Activated CD4-positive, alpha-beta T cell treated with anti-CD3 and anti-CD28 coated beads, Interleukin-2, Interleukin-4, amounts not matched to agents 100 ng/mL and 50 ng/mL, durations not matched to agents 16 hours and 8 hours (primary cell): ENCODE measurements around the gene SRP19.
"Not testable (repeated sequence)": the region's sequence is repeated elsewhere in the genome, so short reads cannot be mapped to it uniquely, and the experiment has no call there.

Experiments used
- DNase-seq: peaks from one replicate; pipeline ENCODE4 v3.0.0-alpha.2; 2020; ENCODE audit warnings: low spot score

The SRP19 gene

DNA sequence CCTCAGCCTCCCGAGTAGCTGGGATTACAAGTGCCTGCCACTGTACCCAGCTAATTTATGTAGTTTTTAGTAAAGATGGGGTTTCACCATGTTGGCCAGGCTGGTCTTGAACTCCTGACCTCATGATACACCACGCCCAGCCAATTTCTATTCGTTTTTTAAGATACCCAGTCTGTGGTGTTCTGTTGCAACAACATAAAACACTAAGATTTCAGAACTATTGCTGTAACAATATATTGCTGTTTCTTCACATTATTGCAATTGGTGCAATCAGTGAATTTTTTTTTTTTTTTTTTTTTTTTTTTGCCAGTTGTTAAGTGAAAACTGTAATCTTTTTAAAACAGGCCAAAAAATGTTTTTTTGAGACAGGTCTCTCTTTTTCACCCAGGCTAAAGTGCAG, 9.9 kb downstream of the SRP19 start:
- no peak for DNase-seq

- DNase-seq: no peak
These were observed 15.3 kb downstream of the SRP19 start for GRCh38 chr5:112876362-112876761.

GRCh38 chr5:112878101-112878500, 17.0 kb downstream of the SRP19 start:
- no peak for DNase-seq

GRCh38 chr5:112878760-112879159, 17.7 kb downstream of the SRP19 start:
- DNase-seq: peak; percentile 76

DNA sequence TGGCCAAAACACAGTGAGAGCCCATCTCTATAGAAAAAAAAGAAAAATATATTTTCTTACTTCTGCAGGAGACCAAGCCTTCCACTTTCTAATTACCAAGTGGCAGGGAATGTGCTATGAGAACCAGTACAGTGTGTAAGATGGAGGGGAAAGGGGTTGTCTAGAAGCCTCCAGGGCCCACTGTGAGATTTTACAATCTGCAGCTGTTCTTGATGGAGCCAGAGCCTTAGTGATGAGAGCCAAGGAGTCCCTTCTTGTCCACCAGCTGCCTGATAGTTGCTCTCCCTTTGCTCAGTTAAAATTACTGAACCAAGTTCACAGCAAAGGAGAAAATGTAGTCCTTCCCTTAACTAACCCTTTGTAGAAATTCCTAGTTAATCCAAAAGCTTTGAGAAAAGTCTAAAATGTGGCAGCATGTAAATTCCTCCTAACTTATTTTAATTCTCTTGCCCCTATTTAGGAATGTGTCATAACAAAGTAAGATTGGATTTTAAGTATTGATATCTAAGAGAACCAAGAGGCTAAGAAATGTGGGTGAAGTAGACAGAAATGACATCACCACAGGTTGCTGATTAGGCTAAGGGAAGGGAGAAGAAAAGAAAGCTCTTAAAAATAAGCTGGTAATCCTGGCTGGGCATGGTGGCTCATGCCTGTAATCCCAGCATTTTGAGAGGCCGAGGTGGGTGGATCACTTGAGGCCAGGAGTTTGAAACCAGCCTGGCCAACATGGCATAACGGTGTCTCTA, 19.3 kb downstream of the SRP19 start:
- no peak for DNase-seq

DNA sequence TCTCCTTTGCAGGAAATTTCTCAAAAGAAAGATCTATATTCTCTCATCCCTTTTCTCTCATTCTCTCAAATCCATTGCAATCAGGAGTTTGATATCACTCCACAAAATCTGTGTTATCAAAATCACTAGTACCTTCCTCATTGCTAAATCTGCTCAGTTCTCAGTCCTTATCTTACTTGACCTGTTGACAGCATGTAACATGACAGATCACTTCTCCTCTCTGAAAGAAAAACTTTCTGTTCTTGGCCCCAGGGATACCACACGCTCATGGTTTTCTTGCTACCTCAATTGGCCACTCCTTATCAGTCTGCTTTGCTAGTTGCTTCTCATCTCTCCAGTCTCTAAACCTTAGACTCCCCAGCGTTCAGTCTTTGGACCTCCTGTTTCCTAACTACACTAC, 22.1 kb downstream of the SRP19 start:
- DNase-seq: no peak

DNA sequence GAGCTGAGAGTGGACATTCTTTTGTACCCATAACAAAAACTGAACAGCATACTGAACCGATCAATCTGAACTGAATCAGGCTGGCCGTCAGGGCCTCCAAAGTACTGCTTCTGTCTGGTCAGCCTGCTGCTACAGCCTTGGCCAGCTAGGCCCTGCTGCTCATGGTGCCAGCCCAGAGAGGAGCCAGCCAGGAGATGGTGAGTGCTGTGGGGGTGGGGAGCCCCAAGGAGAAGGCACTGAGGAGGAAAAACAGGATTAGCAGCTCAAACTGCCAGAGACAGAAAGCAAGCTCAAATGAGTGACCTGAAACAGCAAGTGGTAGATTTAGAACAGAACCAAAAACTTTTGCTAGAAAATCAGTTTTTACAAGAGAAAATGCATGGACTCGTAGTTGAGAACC, 23.9 kb downstream of the SRP19 start:
- DNase-seq: no peak

DNA sequence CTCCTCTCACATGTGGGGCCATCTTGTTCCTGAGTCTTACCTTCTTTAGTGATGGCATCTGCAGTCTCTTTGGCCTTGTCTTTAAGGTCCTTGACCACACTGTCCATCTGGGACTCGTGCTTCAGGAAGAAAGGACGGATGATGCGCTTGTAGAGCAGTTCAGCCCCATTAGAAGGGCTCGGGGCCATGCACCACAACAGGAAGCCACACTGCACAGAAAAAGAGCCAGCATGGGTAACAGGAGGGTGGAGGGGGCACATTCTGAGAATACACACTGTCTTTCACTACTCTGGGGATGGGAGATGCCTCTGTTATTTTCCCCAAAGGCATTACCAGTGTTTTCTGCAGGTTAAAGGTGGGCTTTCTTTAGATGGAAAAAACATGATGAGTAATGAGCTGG, 25.9 kb downstream of the SRP19 start:
- no peak for DNase-seq

GRCh38 chr5:112892066-112892465, 31.0 kb downstream of the SRP19 start:
- DNase-seq: not testable (repeated sequence)

DNA sequence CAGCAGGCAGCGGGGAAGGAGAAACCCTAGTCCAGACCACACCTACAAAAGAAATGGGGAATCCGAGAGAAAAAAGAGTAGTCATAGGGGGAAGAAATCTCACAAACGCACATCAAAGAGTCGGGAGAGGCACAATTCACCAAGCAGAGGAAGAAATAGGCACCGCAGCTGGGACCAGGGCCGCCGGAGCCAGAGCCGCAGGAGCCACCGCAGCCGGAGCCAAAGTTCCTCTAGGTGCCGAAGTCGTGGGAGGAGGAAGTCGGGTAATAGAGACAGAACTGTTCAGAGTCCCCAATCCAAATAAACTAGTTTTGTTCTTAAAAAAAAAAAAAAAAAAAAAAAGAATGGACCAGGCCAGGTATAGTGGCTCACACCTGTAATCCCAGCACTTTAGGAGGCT, 31.7 kb downstream of the SRP19 start:
- DNase-seq: no peak

- DNase-seq: no peak
These were observed 34.6 kb downstream of the SRP19 start for GRCh38 chr5:112895682-112896081.

- no peak for DNase-seq
These were observed 41.5 kb downstream of the SRP19 start for GRCh38 chr5:112902561-112902960.

- not testable (repeated sequence) for DNase-seq
These were observed 43.9 kb downstream of the SRP19 start for GRCh38 chr5:112904996-112905395.

DNA sequence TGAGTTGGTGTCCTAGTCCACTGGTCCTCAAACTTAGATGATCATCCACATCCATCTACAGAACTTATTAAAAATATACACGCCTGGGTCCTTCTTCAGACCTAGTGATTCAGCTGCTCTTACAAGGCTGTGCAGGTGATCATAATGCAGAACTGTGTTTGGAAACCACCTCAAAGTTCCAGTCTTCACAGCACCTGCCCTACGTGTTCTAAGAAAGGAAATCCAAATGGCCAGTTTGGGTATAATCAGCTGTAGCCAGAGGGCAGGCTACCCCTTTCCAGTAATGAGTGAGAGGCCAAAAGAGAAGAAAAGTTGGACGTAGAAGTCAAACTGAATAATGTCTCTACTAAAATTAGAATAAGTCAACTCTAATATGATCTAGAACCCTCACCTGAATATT, 45.5 kb downstream of the SRP19 start:
- DNase-seq: no peak

- no peak for DNase-seq
These were observed 46.1 kb downstream of the SRP19 start for GRCh38 chr5:112907166-112907631.

GRCh38 chr5:112908854-112909253, 47.8 kb downstream of the SRP19 start:
- no peak for DNase-seq

DNA sequence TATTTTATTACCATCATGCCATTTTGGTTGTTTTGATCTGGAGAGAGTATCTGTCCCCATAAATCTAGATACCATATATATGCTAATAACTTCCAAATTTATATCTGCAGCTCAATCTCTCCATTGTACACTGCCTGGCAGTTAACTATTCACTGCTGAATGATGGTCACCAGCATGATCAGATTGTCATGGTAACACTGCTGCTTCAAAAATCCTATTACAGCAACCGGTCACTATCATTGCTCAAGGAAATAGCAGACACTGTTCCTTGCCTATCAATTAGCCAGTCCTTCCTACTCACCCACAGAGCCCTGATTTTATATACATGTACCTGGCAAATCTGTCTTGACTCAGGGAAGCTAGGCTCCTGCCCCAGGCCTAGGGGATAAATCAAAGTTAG, 49.4 kb downstream of the SRP19 start:
- DNase-seq: no peak

DNA sequence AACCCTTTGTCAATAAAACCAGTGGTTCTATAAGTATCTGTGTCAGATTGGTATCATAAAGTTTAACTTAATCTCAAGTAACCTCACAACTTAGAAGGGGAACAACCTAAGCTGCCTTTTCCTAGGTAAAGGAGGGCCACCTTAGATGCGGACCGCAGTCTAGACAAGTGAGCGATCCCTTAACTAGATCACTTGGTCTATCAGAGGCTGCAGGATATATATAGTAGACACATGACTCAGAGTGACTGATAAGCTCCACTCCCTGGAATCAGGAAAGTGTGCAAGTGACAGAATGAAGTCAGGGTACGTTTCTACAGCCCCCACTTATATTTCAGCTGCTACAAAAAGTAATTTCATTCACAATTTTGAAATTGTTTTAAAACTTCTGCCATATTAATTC, 53.5 kb downstream of the SRP19 start:
- no peak for DNase-seq

GRCh38 chr5:112915831-112916230, 54.7 kb downstream of the SRP19 start:
- DNase-seq: peak; percentile 40

GRCh38 chr5:112917453-112917995, 56.4 kb downstream of the SRP19 start:
- no peak for DNase-seq

DNA sequence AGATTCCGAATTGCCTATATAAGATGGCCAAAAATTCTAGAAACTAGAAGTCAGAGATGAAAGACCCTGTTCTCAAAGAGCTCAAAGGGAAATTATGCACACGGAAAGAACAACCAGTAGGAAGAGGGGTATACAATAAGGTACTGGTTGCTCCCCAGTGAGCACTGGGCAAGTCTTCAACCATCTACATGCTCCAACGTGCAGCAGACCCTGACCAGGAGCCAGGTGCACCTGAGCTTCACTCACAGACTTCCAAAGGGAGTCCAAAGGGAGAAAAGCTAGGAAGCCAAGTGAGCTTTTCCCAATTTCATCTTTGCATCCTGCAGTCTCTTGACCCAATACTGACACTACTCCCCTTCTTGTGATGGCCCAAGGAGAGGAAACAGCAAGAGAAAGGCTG, 57.0 kb downstream of the SRP19 start:
- no peak for DNase-seq

DNA sequence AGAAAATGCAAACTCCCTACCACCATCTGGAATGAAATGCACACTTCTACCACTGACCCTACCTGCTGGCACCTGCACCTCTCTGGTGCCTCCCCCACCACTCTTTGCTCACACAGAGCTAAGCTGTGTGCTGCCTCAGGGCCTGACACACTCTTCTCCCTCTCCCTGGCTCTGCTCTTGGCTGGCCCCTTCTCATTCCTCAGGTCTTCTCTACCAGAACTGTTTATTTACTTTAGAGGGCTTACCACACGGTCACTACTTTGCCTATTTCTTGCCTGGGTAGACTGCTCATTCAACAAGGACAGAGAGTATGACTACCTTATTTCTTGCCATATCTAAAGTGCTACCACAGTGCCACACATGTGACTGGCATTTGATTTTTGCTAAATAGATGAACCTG, 57.6 kb downstream of the SRP19 start:
- no peak for DNase-seq
